Vagina (tissue), 2 donors: ENCODE measurements around the gene KLF14.

Experiments
- POLR2A ChIP-seq, 2 donors: fragments of 450-650 bp; IDR thresholded peaks; one replicate each; pipeline ENCODE4 v1.6.1; 2017; ENCODE audit warnings: antibody characterized with exemption in 2 of 2, mild to moderate bottlenecking in 2 of 2, moderate library complexity in 2 of 2
- POLR2AphosphoS5 ChIP-seq, 2 donors: sonication (generic); formaldehyde crosslinking; IDR thresholded peaks; one replicate each; pipeline ENCODE4 v1.9.0; 2017; ENCODE audit warnings: antibody characterized with exemption in 2 of 2, mild to moderate bottlenecking in 2 of 2, low read depth in 1 of 2; ENCODE audit not compliant: insufficient read depth in 1 of 2
- TF ChIP-seq, protein P1 (sequence below), 3 experiments: fragments of 450-650 bp in 2 of 3; fragments of 200-600 bp in 1 of 3; sonication (generic) in 1 of 3; IDR thresholded peaks; one replicate each; pipeline ENCODE4 v1.5.1; 2017 to 2019; ENCODE audit warnings: antibody characterized with exemption in 3 of 3, mild to moderate bottlenecking in 2 of 3, moderate library complexity in 2 of 3

GRCh38 chr7:130752424-130752823, 18.4 kb upstream of the KLF14 start:
- TF ChIP-seq POLR2AphosphoS5 (IDR thresholded peaks at IDR 0.05; ENCODE audit: insufficient read depth in 1 of 2, low read depth in 1 of 2) (no peak), POLR2A (IDR thresholded peaks at IDR 0.05) (no peak)
- TF ChIP-seq, protein P1, sequence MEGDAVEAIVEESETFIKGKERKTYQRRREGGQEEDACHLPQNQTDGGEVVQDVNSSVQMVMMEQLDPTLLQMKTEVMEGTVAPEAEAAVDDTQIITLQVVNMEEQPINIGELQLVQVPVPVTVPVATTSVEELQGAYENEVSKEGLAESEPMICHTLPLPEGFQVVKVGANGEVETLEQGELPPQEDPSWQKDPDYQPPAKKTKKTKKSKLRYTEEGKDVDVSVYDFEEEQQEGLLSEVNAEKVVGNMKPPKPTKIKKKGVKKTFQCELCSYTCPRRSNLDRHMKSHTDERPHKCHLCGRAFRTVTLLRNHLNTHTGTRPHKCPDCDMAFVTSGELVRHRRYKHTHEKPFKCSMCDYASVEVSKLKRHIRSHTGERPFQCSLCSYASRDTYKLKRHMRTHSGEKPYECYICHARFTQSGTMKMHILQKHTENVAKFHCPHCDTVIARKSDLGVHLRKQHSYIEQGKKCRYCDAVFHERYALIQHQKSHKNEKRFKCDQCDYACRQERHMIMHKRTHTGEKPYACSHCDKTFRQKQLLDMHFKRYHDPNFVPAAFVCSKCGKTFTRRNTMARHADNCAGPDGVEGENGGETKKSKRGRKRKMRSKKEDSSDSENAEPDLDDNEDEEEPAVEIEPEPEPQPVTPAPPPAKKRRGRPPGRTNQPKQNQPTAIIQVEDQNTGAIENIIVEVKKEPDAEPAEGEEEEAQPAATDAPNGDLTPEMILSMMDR (IDR thresholded peaks at IDR 0.05) = no peak
